Panc1 (cell line): ENCODE results near the gene IFFO2. TPM values are rescaled to one million over a fixed set of nuclear protein-coding genes. Genes with fewer than 3 reads are reported as not detected.
A peak's percentile ranks its signal among the peaks of the same experiment; 100 is the strongest.

ENCODE experiments used
- ATAC-seq: fragments of 200-7000 bp; cut with Tn5 transposase; 2 replicates; pipeline ENCODE4 v1.9.1; 2020; ENCODE audit warnings: mild to moderate bottlenecking, moderate library complexity
- BruUV-seq: library from RNA; stranded (reverse); fragments of 400-500 nt; replicated peaks from 2 replicates; lab custom pipeline; 2021; lab: Mats Ljungman, UMichigan
- CTCF ChIA-PET: fragments of 300-600 bp; sonication (Branson Sonifier 250); formaldehyde crosslinking; loops from one replicate; lab custom pipeline; 2022; ENCODE audit warnings: antibody characterized with exemption; lab: Charles Lee
- POLR2A ChIA-PET: fragments of 300-600 bp; sonication (Branson Sonifier 250); formaldehyde crosslinking; loops from one replicate; lab custom pipeline; 2022; ENCODE audit warnings: antibody characterized with exemption; lab: Charles Lee
- DNase-seq: peaks from one replicate; pipeline ENCODE4 v3.0.0-alpha.2; 2010; ENCODE audit warnings: low read depth, low spot score
- H3K27ac ChIP-seq: 2 replicates; pipeline ENCODE4 v1.5.1; 2011; ENCODE audit warnings: mild to moderate bottlenecking, low read length, inconsistent platforms
- H3K27me3 ChIP-seq: fragments of 200-500 bp; sonication (Bioruptor generic); 2 replicates; pipeline ENCODE4 v1.6.0; 2014; ENCODE audit warnings: low read length, inconsistent platforms; ENCODE audit not compliant: control insufficient read depth, insufficient read depth
- H3K36me3 ChIP-seq: fragments of 200-500 bp; sonication (Bioruptor generic); 2 replicates; pipeline ENCODE4 v1.5.1; 2014; ENCODE audit warnings: inconsistent platforms, mild to moderate bottlenecking, low read length, moderate library complexity; ENCODE audit not compliant: control insufficient read depth, insufficient read depth
- H3K4me1 ChIP-seq: 2 replicates; pipeline ENCODE4 v1.5.1; 2011; ENCODE audit warnings: inconsistent platforms, mild to moderate bottlenecking, low read length, moderate library complexity; ENCODE audit not compliant: control insufficient read depth, insufficient read depth
- H3K4me3 ChIP-seq, 2 experiments: 2 replicates each; pipeline ENCODE4 v1.5.1; 2011 to 2012; ENCODE audit warnings: low read depth in 2 of 2, low read length in 2 of 2, mild to moderate bottlenecking in 2 of 2, inconsistent platforms in 1 of 2, moderate library complexity in 1 of 2
- H3K9me3 ChIP-seq: fragments of 200-500 bp; sonication (Bioruptor generic); 2 replicates; pipeline ENCODE4 v1.5.1; 2014; ENCODE audit warnings: low read depth, mild to moderate bottlenecking, inconsistent platforms, low read length, moderate library complexity; ENCODE audit not compliant: control insufficient read depth, insufficient read depth
- CTCF ChIP-seq: fragments of 450-650 bp; IDR thresholded peaks from 2 replicates; pipeline ENCODE4 v1.5.1; 2017; ENCODE audit warnings: mild to moderate bottlenecking
- POLR2AphosphoS5 ChIP-seq: IDR thresholded peaks from 2 replicates; pipeline ENCODE4 v1.6.1; 2012; ENCODE audit warnings: mild to moderate bottlenecking, low read depth, low read length, moderate library complexity
- REST ChIP-seq, 2 experiments: IDR thresholded peaks; 2 replicates each; pipeline ENCODE4 v1.6.1; 2011 to 2012; ENCODE audit warnings: low read depth in 2 of 2, control low read depth in 1 of 2, low read length in 1 of 2, mild to moderate bottlenecking in 1 of 2, moderate library complexity in 1 of 2; ENCODE audit not compliant: insufficient read depth in 1 of 2
- SIN3A ChIP-seq: IDR thresholded peaks from 2 replicates; pipeline ENCODE4 v1.6.1; 2012; ENCODE audit warnings: low read depth, mild to moderate bottlenecking, low read length, moderate library complexity, borderline replicate concordance; ENCODE audit not compliant: insufficient read depth
- TCF7L2 ChIP-seq: IDR thresholded peaks from 2 replicates; pipeline ENCODE4 v1.6.1; 2011; ENCODE audit warnings: mild to moderate bottlenecking, low read depth, low read length, inconsistent platforms
- in situ Hi-C: cut with HindIII; loops from 2 replicates; pipeline ENCODE4 v1.10.0; 2016; ENCODE audit warnings: low sequenced_read_pairs, low pct_unique_long_range_greater_than_20kb
- intact Hi-C: fragments of 100-400 bp; cut with micrococcal nuclease; formaldehyde crosslinking; loops from one replicate; pipeline ENCODE4 v1.10.0; 2022; ENCODE audit not compliant: unreplicated experiment
- total RNA-seq: library from RNA; stranded (reverse); gene quantifications from one replicate; pipeline ENCODE4 v1.2.1, GENCODE V29; 2021; ENCODE audit not compliant: unreplicated experiment

IFFO2 gene
- total RNA-seq, 1 experiment from 2014 or later: 59.4 TPM

- no TSS peak for BruUV-seq
- in situ Hi-C loops: no loop called here
- CTCF ChIA-PET: interaction anchor here (0.6 kb wide), 1 partner anchor 74 kb away, joined by 4 read pairs; no protein-coding TSS in a partner anchor
Observed at GRCh38 chr1:18989896-18990295, 33.4 kb upstream of the IFFO2 start.

GRCh38 chr1:18989176-18989799 is 32.8 kb upstream of the IFFO2 start:
- Histone ChIP-seq H3K36me3 (no peaks in the 10 kb centered on the region), H3K4me1 (no peaks in the 10 kb centered on the region), H3K4me3 (no peak overlapping the region), H3K27ac (no peak overlapping the region), H3K9me3 (no peaks in the 10 kb centered on the region), H3K27me3 (no peaks in the 10 kb centered on the region)
- ChIA-PET POLR2A (no interaction called here), CTCF (no interaction called here)
- no peak for DNase-seq
- 0 out of 2 replicates have a peak, but pooled peaks have one; percentile 45 for ATAC-seq
- TF ChIP-seq CTCF: no peak
- TF ChIP-seq POLR2AphosphoS5: no peak
- no peak for TF ChIP-seq SIN3A
- TF ChIP-seq REST (IDR thresholded peaks at IDR 0.05; ENCODE audit: insufficient read depth in 1 of 2, low read depth in 2 of 2, low read length in 1 of 2): no peak
- no peak for TF ChIP-seq TCF7L2
- intact Hi-C loops (no loop called here), in situ Hi-C loops (no loop called here)
- no TSS peak for BruUV-seq

More at GRCh38 chr1:18989896-18990295, 33.4 kb upstream of the IFFO2 start:
- H3K27ac ChIP-seq: no peak overlapping the region
- TF ChIP-seq TCF7L2 (no peak), POLR2AphosphoS5 (no peak)
- no peak for DNase-seq
- H3K4me3 ChIP-seq: no peak overlapping the region
- H3K4me1 ChIP-seq: no peaks in the 10 kb centered on the region
- ATAC-seq: no peak
- POLR2A ChIA-PET: no interaction called here
- no peaks in the 10 kb centered on the region for H3K27me3 ChIP-seq
- no peaks in the 10 kb centered on the region for H3K36me3 ChIP-seq
- no peaks in the 10 kb centered on the region for H3K9me3 ChIP-seq
- intact Hi-C loops: no loop called here

- no peaks in the 10 kb centered on the region for H3K27me3 ChIP-seq
- ChIA-PET CTCF (no interaction called here), POLR2A (no interaction called here)
- H3K27ac ChIP-seq: no peak overlapping the region
- H3K36me3 ChIP-seq: no peaks in the 10 kb centered on the region
- in situ Hi-C loops (no loop called here), intact Hi-C loops (no loop called here)
- DNase-seq: no peak
- peaks cover 3% of the 10 kb centered on the region; the same call in 1 of the 2 replicates for H3K9me3 ChIP-seq
- H3K4me1 ChIP-seq: no peaks in the 10 kb centered on the region
- BruUV-seq: no TSS peak
- TF ChIP-seq POLR2AphosphoS5: no peak
- ATAC-seq: no peak
- H3K4me3 ChIP-seq: no peak overlapping the region
Observed at GRCh38 chr1:18981242-18981641, 24.8 kb upstream of the IFFO2 start.
